BJ (cell line): Measurements from ENCODE around the gene TAS2R8. TPM values are rescaled to one million over a fixed set of nuclear protein-coding genes. Genes with fewer than 3 reads are reported as not detected.

Experiments
- CTCF ChIA-PET: fragments of 350-600 bp; formaldehyde crosslinking; extraction: SDS; loops from one replicate; lab custom pipeline; 2021; ENCODE audit warnings: antibody characterized with exemption, inconsistent platforms; lab: Yijun Ruan, JAX
- POLR2A ChIA-PET: fragments of 300-600 bp; sonication (Branson Sonifier 250); formaldehyde crosslinking; extraction: SDS; loops from one replicate; lab custom pipeline; 2021; ENCODE audit warnings: antibody characterized with exemption; lab: Charles Lee
- DNase-seq: peaks from one replicate; pipeline ENCODE4 v3.0.0-alpha.2; 2011; ENCODE audit warnings: low read depth
- H3K27me3 ChIP-seq: 2 replicates; pipeline ENCODE4 v1.6.0; 2011; ENCODE audit warnings: low read length; ENCODE audit not compliant: control insufficient read depth, insufficient read depth
- H3K36me3 ChIP-seq: 2 replicates; pipeline ENCODE4 v1.5.1; 2011; ENCODE audit warnings: low read length; ENCODE audit not compliant: control insufficient read depth, insufficient read depth
- H3K4me3 ChIP-seq: 2 replicates; pipeline ENCODE4 v1.5.1; 2011; ENCODE audit warnings: low read depth, mild to moderate bottlenecking, control low read depth, low read length
- polyA minus RNA-seq: library from RNA; depleted of rRNA, polyadenylated mRNA; stranded (reverse); fragments of >200 nt; gene quantifications from 2 replicates; pipeline ENCODE4 v1.2.3, GENCODE V29; 2011; rRNA and poly(A)+ RNA removed
- polyA plus RNA-seq: library from polyadenylated mRNA; depleted of rRNA; stranded (reverse); fragments of >200 nt; gene quantifications from 2 replicates; pipeline ENCODE4 v1.2.3, GENCODE V29; 2011; rRNA removed
- TF ChIP-seq, protein P1 (sequence below): IDR thresholded peaks from 2 replicates; pipeline ENCODE4 v1.5.1; 2011; ENCODE audit warnings: low read depth, mild to moderate bottlenecking, control low read depth, inconsistent platforms, low read length, moderate library complexity; ENCODE audit not compliant: insufficient read depth

The TAS2R8 gene, protein sequence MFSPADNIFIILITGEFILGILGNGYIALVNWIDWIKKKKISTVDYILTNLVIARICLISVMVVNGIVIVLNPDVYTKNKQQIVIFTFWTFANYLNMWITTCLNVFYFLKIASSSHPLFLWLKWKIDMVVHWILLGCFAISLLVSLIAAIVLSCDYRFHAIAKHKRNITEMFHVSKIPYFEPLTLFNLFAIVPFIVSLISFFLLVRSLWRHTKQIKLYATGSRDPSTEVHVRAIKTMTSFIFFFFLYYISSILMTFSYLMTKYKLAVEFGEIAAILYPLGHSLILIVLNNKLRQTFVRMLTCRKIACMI
- polyA plus RNA-seq: not detected in 2 replicates
- 0.14 TPM in 1 of 2 replicates, not detected in the other for polyA minus RNA-seq

DNA sequence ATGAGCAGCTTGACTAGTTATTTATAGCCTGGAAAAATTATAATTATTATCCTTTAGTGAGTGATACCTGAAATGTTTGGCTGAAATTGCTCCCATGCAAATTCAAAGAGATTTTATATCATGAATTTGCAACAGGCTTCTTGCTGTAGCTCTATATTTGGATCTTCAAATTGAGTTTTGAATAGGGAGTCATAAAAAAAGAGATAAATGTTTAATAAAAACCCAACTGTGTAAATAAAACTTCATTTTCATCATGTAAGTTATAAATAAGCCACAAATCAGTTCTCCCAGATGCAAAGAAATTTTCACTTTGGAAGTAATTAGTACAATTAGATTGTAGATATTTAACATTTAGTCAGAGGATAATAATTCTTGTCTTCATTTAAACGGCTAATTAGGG, at the start of gene TAS2R8:
Gene TAS2R8 (minus strand): TSS at position 101 of the 400 bp plus-strand sequence. CDS start 306 bp downstream, outside the sequence.
- no peak for DNase-seq
- TF ChIP-seq, protein P1, sequence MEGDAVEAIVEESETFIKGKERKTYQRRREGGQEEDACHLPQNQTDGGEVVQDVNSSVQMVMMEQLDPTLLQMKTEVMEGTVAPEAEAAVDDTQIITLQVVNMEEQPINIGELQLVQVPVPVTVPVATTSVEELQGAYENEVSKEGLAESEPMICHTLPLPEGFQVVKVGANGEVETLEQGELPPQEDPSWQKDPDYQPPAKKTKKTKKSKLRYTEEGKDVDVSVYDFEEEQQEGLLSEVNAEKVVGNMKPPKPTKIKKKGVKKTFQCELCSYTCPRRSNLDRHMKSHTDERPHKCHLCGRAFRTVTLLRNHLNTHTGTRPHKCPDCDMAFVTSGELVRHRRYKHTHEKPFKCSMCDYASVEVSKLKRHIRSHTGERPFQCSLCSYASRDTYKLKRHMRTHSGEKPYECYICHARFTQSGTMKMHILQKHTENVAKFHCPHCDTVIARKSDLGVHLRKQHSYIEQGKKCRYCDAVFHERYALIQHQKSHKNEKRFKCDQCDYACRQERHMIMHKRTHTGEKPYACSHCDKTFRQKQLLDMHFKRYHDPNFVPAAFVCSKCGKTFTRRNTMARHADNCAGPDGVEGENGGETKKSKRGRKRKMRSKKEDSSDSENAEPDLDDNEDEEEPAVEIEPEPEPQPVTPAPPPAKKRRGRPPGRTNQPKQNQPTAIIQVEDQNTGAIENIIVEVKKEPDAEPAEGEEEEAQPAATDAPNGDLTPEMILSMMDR: no peak
- no peaks in the 10 kb centered on the region for H3K36me3 ChIP-seq
- H3K4me3 ChIP-seq: no peak within 1 kb of the TSS
- ChIA-PET POLR2A (no interaction called here), CTCF (no interaction called here)
- H3K27me3 ChIP-seq: no peaks in the 10 kb centered on the region

DNA sequence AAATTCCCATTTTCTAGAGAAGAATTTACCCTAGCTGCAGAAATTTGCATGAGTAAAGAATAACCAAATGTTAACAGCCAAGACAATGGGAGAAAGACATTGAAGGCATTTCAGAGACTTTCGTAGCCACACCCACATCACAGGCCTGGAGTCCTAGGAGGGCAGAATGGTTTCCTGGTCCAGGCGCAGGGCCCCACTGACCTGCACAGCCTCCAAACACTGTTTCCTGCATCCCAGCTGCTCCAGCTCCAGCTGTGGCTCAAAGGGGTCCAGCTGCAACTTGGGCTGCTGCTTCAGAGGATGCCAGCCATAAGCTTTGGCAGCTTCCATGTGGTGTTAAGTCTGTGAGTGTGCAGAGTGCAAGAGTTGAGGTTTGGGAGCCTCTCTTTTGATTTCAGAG, 48.7 kb upstream of the TAS2R8 start:
- no peak overlapping the region for H3K4me3 ChIP-seq
- POLR2A ChIA-PET: no interaction called here
- CTCF ChIA-PET: interaction anchor here (0.6 kb wide), 1 partner anchor 10 kb away, joined by 3 read pairs; no protein-coding TSS in a partner anchor
- DNase-seq: no peak
- TF ChIP-seq, protein P1: no peak
- H3K27me3 ChIP-seq: no peaks in the 10 kb centered on the region
- no peaks in the 10 kb centered on the region; the same call in 1 of the 2 replicates for H3K36me3 ChIP-seq

DNA sequence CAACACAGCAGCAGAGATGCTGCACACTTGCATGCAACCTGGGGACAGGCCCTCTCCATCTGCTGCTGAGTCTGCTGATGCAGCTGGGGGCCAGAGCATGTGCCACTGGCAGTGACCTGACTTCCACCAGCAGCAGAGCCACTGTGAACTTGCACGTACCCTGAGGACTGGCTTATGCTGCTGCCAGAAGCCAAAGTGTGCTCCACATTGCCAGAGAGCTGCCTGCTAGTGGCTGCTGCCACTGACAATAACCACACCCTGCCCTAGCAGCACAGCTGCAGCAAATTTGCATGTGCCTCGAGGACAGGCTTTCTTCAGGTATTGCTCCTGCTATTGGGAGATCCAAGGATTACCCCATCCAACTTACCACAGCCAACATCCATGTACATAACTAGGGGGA, 46.7 kb upstream of the TAS2R8 start:
- DNase-seq: no peak
- TF ChIP-seq, protein P1: no peak
- H3K27me3 ChIP-seq: no peaks in the 10 kb centered on the region
- no peaks in the 10 kb centered on the region; the same call in 1 of the 2 replicates for H3K36me3 ChIP-seq
- no peak overlapping the region for H3K4me3 ChIP-seq
- CTCF ChIA-PET: interaction anchor here (1.3 kb wide), 1 partner anchor 15 kb away, joined by 3 read pairs; no protein-coding TSS in a partner anchor
- POLR2A ChIA-PET: no interaction called here

DNA sequence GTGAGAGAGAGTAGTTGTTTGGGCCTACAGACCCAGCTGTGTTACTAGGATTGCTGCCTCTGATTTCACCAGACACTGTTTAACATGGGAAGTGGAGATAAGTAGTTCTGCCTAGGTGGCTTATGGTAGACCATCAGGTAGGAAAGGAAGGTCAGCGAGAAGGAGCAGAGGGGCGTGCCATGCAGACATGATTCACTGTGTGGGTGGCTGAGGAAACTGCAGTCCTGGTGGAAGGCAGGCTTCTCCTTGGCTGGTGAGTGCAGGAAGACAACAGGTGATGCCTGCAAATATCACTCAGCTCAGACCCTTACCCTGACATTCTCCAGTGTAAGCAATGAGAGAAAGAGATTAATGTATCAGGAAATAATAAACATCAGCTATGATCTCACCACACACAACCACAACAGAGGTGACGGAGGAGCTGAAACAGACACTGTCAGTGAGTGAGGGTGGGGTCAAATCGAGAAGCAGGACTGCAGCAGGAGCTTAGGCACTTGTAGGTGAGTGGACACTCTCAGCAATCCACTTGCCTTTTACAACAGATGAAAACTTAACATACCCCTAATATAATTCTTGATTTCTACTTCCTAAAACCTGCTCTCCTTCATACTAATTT, 44.3 kb upstream of the TAS2R8 start:
- Histone ChIP-seq H3K27me3 (no peaks in the 10 kb centered on the region), H3K36me3 (peaks cover 1% of the 10 kb centered on the region; the same call in 1 of the 2 replicates), H3K4me3 (no peak overlapping the region)
- no peak for DNase-seq
- ChIA-PET CTCF (interaction anchor here (0.6 to 1.0 kb wide), 3 partner anchors 9 to 635 kb away, joined by 3 to 5 read pairs (median 3); no protein-coding TSS in a partner anchor), POLR2A (no interaction called here)
- TF ChIP-seq, protein P1: no peak

DNA sequence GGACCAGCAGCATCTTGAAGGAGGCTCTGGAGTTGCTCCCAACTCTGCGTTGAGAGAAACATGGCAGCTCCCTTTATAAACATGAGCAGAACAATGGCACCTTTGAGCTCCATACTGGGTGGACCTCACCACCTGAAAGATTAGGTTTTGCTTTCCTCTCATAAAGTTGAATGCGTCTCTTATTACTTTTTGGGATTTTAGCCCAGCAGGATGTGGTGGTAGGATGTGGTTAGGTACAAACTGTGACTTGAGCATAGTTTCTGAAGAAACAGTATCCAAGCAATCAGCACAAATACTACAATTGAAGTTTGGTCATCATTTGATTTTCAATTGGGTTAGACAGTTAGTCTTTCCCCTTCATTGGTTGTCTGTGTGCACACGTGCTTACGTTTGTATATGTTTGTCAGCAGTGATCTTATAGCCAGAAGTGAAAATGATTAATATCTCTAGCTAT, 42.4 kb upstream of the TAS2R8 start, which contains the start of gene PRR4:
Gene PRR4 (minus strand): TSS at position 51 of the 454 bp plus-strand sequence. CDS start 38 bp downstream, at position 13.
- CTCF ChIA-PET: interaction anchor here (1.1 kb wide), 1 partner anchor 11 kb away, joined by 3 read pairs; no protein-coding TSS in a partner anchor
- TF ChIP-seq, protein P1: no peak
- no peak for DNase-seq
- Histone ChIP-seq H3K27me3 (no peaks in the 10 kb centered on the region), H3K36me3 (peaks cover 1% of the 10 kb centered on the region; the same call in 1 of the 2 replicates), H3K4me3 (no peak within 1 kb of the TSS)
- POLR2A ChIA-PET: no interaction called here
